CD14-positive monocyte (primary cell): Measurements from ENCODE around the gene MRNIP. TPM values are rescaled to one million over a fixed set of nuclear protein-coding genes. Genes with fewer than 3 reads are reported as not detected.

Experiments
- DNase-seq, 3 donors: peaks; one replicate each; pipeline ENCODE4 v3.0.0-alpha.2; 2011 to 2022
- H2AFZ ChIP-seq: 2 replicates; pipeline ENCODE4 v1.6.0; 2012; ENCODE audit warnings: mild to moderate bottlenecking, low read depth, low read length, inconsistent platforms; ENCODE audit not compliant: insufficient read depth, poor library complexity, severe bottlenecking
- H3K27ac ChIP-seq, 2 donors: 1 replicate in 1 of 2; 2 replicates in 1 of 2; pipeline ENCODE4 v1.5.1; 2012 to 2013; ENCODE audit warnings: low read length in 2 of 2, control low read depth in 1 of 2, inconsistent platforms in 1 of 2, low read depth in 1 of 2, mild to moderate bottlenecking in 1 of 2
- H3K27me3 ChIP-seq, 2 donors: one replicate each; pipeline versions ENCODE4 v1.6.0 to v1.6.1; 2011 to 2013; ENCODE audit warnings: low read length in 2 of 2; ENCODE audit not compliant: control insufficient read depth in 2 of 2, insufficient read depth in 2 of 2
- H3K36me3 ChIP-seq, 2 donors: replicated peaks in 1 of 2; 1 replicate in 1 of 2; 2 replicates in 1 of 2; pipeline versions ENCODE4 v1.5.1 to v1.6.1; 2012 to 2013; ENCODE audit warnings: low read length in 2 of 2, control low read depth in 1 of 2, inconsistent platforms in 1 of 2, mild to moderate bottlenecking in 1 of 2; ENCODE audit not compliant: insufficient read depth in 2 of 2, control insufficient read depth in 1 of 2
- H3K4me1 ChIP-seq, 2 donors: 1 replicate in 1 of 2; 2 replicates in 1 of 2; pipeline versions ENCODE4 v1.5.1 to v1.6.1; 2012 to 2013; ENCODE audit warnings: low read length in 2 of 2, control low read depth in 1 of 2, inconsistent platforms in 1 of 2, mild to moderate bottlenecking in 1 of 2, moderate library complexity in 1 of 2; ENCODE audit not compliant: insufficient read depth in 2 of 2, control insufficient read depth in 1 of 2
- H3K4me2 ChIP-seq: replicated peaks from 2 replicates; pipeline ENCODE3; 2012; ENCODE audit warnings: low read length, moderate library complexity, mild to moderate bottlenecking; ENCODE audit not compliant: poor library complexity, severe bottlenecking; ENCODE audit errors: extremely low read depth
- H3K4me3 ChIP-seq, 3 experiments: fragments of 200-600 bp in 1 of 3; sonication (generic) in 1 of 3; replicated peaks in 1 of 3; 1 replicate in 2 of 3; 2 replicates in 1 of 3; pipeline ENCODE4 v1.5.1; 2011 to 2013; ENCODE audit warnings: low read length in 3 of 3, mild to moderate bottlenecking in 3 of 3, control low read depth in 2 of 3, low read depth in 2 of 3, inconsistent platforms in 1 of 3, moderate library complexity in 1 of 3
- H3K79me2 ChIP-seq: 2 replicates; pipeline ENCODE4 v1.6.0; 2012; ENCODE audit warnings: mild to moderate bottlenecking, control low read depth, inconsistent platforms, low read length, moderate library complexity; ENCODE audit not compliant: insufficient read depth
- H3K9ac ChIP-seq: 2 replicates; pipeline ENCODE4 v1.6.0; 2017; ENCODE audit warnings: low read length, mild to moderate bottlenecking; ENCODE audit not compliant: insufficient read depth, poor library complexity, severe bottlenecking
- H3K9me3 ChIP-seq, 2 donors: replicated peaks in 1 of 2; 1 replicate in 1 of 2; 2 replicates in 1 of 2; pipeline versions ENCODE4 v1.5.1 to v1.6.1; 2012 to 2013; ENCODE audit warnings: low read length in 2 of 2, control low read depth in 1 of 2; ENCODE audit not compliant: control insufficient read depth in 1 of 2, insufficient read depth in 1 of 2
- H4K20me1 ChIP-seq: 2 replicates; pipeline ENCODE4 v1.6.0; 2012; ENCODE audit warnings: mild to moderate bottlenecking, low read length, control low read depth, moderate library complexity; ENCODE audit not compliant: insufficient read depth
- H3K27ac Mint-ChIP-seq, 7 donors: one replicate each; pipeline ENCODE4 v1.8.0; 2020; ENCODE audit warnings: mild to moderate bottlenecking in 7 of 7, mixed read lengths in 7 of 7, moderate library complexity in 6 of 7, inconsistent platforms in 2 of 7
- H3K27me3 Mint-ChIP-seq, 3 donors: one replicate each; pipeline ENCODE4 v1.8.0; 2021 to 2022; ENCODE audit warnings: low read depth in 3 of 3, mild to moderate bottlenecking in 3 of 3, mixed read lengths in 3 of 3, moderate library complexity in 3 of 3, inconsistent platforms in 1 of 3
- H3K36me3 Mint-ChIP-seq, 2 donors: one replicate each; pipeline ENCODE4 v1.8.0; 2020; ENCODE audit warnings: mixed read lengths in 2 of 2, inconsistent platforms in 1 of 2, mild to moderate bottlenecking in 1 of 2
- H3K4me1 Mint-ChIP-seq: one replicate; pipeline ENCODE4 v1.8.0; 2020; ENCODE audit warnings: mild to moderate bottlenecking, mixed read lengths
- H3K4me3 Mint-ChIP-seq, 2 donors: one replicate each; pipeline ENCODE4 v1.8.0; 2020; ENCODE audit warnings: mild to moderate bottlenecking in 2 of 2, mixed read lengths in 2 of 2, moderate library complexity in 1 of 2
- H3K9me3 Mint-ChIP-seq, 7 donors: one replicate each; pipeline ENCODE4 v1.8.0; 2020 to 2022; ENCODE audit warnings: mixed read lengths in 7 of 7, mild to moderate bottlenecking in 6 of 7, moderate library complexity in 6 of 7, inconsistent platforms in 2 of 7
- CTCF ChIP-seq: fragments of 200-600 bp; IDR thresholded peaks from one replicate; pipeline ENCODE4 v1.8.0; 2022; ENCODE audit warnings: antibody characterized with exemption, mild to moderate bottlenecking
- WGBS: methylation state at CpG from one replicate; pipeline ENCODE4 v1.1.5; 2013; ENCODE audit warnings: missing lambda C conversion rate; ENCODE audit not compliant: insufficient coverage; 5-methylcytosine and 5-hydroxymethylcytosine counted together
- intact Hi-C, 2 donors: fragments of 100-400 bp; cut with micrococcal nuclease; formaldehyde crosslinking; loops; one replicate each; pipeline versions ENCODE4 v1.15.0 to v1.15.1; 2023
- polyA plus RNA-seq, 3 donors: library from polyadenylated mRNA; depleted of rRNA in 1 of 3; unstranded in 2 of 3; stranded (reverse) in 1 of 3; fragments of 300-500 nt in 2 of 3; fragments of >200 nt in 1 of 3; fragmentation: Illumina TruSeq in 2 of 3; gene quantifications; 1 replicate in 2 of 3; 2 replicates in 1 of 3; pipeline ENCODE4 v1.2.3, GENCODE V29; 2012 to 2021

Gene MRNIP
- polyA plus RNA-seq, 3 donors: 1.2 to 23.0 (median 1.4) TPM

DNA sequence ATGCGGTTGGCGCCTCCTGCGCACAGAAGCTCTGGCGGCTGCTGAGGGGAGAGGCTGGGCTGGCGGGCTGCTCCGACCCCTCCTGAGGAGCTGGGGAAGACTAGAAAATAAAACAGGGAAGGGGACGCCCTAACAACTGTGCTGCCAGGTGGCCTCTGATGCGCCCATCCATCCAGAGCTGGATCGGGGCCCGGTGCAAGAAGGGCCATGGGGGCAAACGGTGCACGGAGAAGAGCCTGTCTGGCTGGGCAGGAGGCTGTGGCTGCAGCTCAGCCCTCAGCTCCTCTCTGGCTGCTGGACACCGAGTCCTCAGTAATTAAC is 21.0 kb upstream of the MRNIP start:
- peaks cover 9 to 10% of the 10 kb centered on the region in 2 donors for H3K4me1 ChIP-seq
- Mint-ChIP-seq H3K36me3 (peaks cover 63 to 83% of the 10 kb centered on the region in 2 donors), H3K27me3 (peaks cover 0 to 1% (median 0%) of the 10 kb centered on the region in 3 donors), H3K9me3 (peaks cover 16 to 23% (median 22%) of the 10 kb centered on the region in 7 donors), H3K4me3 (no peak overlapping the region), H3K4me1 (peaks cover 9% of the 10 kb centered on the region), H3K27ac (no peak overlapping the region)
- H3K9me3 ChIP-seq: peaks cover 20 to 21% of the 10 kb centered on the region in 2 donors
- H4K20me1 ChIP-seq: no peaks in the 10 kb centered on the region
- intact Hi-C loops: no loop called here
- 99% methylated on average over 11 of the region's 13 CpGs for whole genome bisulfite sequencing
- no peaks in the 10 kb centered on the region for H3K79me2 ChIP-seq
- DNase-seq: no peak
- no peak overlapping the region for H3K27ac ChIP-seq
- H3K4me3 ChIP-seq: no peak overlapping the region
- no peak overlapping the region for H3K9ac ChIP-seq
- H3K4me2 ChIP-seq: no peak overlapping the region
- no peak overlapping the region for H2AFZ ChIP-seq
- no peaks in the 10 kb centered on the region for H3K27me3 ChIP-seq
- TF ChIP-seq CTCF: no peak
- H3K36me3 ChIP-seq: peaks cover 58 to 86% of the 10 kb centered on the region in 2 donors

DNA sequence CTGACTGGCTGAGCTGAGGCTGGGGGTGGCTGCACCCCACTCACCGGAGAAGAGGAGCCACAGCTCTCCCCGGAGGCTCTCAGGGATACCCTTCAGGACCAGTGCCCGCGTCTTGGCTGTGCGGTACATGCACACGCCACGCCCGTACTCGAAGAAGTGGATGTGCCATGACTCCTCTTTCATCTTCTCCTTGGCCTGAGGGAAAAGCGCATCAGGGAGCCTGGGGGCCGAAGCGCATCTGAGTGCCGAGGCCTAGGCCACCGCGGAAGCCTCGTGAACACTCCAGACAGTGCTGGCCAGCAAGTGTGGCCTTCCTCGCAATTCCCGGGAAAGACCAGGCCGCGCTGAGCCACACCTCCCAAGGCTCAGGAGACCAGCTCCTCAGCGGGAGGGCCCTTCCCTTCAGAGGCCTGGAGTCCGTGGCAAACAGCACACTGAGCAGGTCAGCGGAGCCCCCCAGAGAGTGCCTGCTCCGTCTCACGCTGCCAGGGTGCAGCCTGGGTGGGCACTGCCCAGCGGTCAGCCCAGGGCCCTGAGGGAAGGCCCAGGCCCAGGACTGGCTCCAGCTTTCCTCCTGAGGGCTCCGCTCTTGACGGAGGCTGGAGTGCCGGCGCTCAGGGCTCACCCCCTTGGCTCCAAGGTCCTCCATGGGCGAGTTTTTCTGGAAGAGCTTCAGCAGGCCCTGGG is 20.5 kb upstream of the MRNIP start:
- H3K9me3 Mint-ChIP-seq: peaks cover 11 to 20% (median 18%) of the 10 kb centered on the region in 7 donors
- H3K9me3 ChIP-seq: peaks cover 15 to 16% of the 10 kb centered on the region in 2 donors
- no peak for TF ChIP-seq CTCF
- H3K27me3 ChIP-seq: no peaks in the 10 kb centered on the region
- peaks cover 63 to 83% of the 10 kb centered on the region in 2 donors for H3K36me3 Mint-ChIP-seq
- peaks cover 58 to 86% of the 10 kb centered on the region in 2 donors for H3K36me3 ChIP-seq
- H2AFZ ChIP-seq: no peak overlapping the region
- no peak overlapping the region for H3K27ac Mint-ChIP-seq
- no peaks in the 10 kb centered on the region for H4K20me1 ChIP-seq
- peaks cover 9 to 10% of the 10 kb centered on the region in 2 donors for H3K4me1 ChIP-seq
- no peaks in the 10 kb centered on the region for H3K79me2 ChIP-seq
- no peak overlapping the region for H3K27ac ChIP-seq
- H3K27me3 Mint-ChIP-seq: peaks cover 0 to 1% (median 0%) of the 10 kb centered on the region in 3 donors
- no peak for DNase-seq
- no peak overlapping the region for H3K4me3 ChIP-seq
- peaks cover 9% of the 10 kb centered on the region for H3K4me1 Mint-ChIP-seq
- no peak overlapping the region for H3K4me2 ChIP-seq
- no peak overlapping the region for H3K4me3 Mint-ChIP-seq
- 98% methylated on average over 30 of the region's 31 CpGs for WGBS
- no peak overlapping the region for H3K9ac ChIP-seq
- intact Hi-C loops: no loop called here
